ENCODE results near the gene KDM8.

- TF ChIP-seq CTCF (conservative IDR thresholded peaks at IDR 0.05; ENCODE audit: low read length) (no peak), EZH2phosphoT487 (IDR thresholded peaks at IDR 0.05; ENCODE audit: borderline replicate concordance) (no peak)
Observed at GRCh38 chr16:27214084-27214961, 11.0 kb downstream of the KDM8 start.
